Keratinocyte (primary cell): ENCODE results near the gene ACVR1. TPM values are rescaled to one million over a fixed set of nuclear protein-coding genes. Genes with fewer than 3 reads are reported as not detected.

Source experiments
- DNase-seq: peaks from one replicate; pipeline ENCODE4 v3.0.0-alpha.2; 2011; ENCODE audit warnings: low read depth, missing footprints, low spot score
- FAIRE-seq: peaks from 2 replicates; lab custom pipeline; 2011; peaks lifted over from hg19 to GRCh38; lab: Jason Lieb, UNC
- H2AFZ ChIP-seq: 2 replicates; pipeline ENCODE4 v1.6.0; 2012; ENCODE audit warnings: low read length, control low read depth, inconsistent platforms; ENCODE audit not compliant: control insufficient read depth
- H3K27ac ChIP-seq: 2 replicates; pipeline ENCODE4 v1.5.1; 2011; ENCODE audit warnings: low read length; ENCODE audit not compliant: control insufficient read depth, insufficient read depth
- H3K27me3 ChIP-seq: 3 replicates; pipeline ENCODE4 v1.6.0; 2011; ENCODE audit warnings: low read length; ENCODE audit not compliant: control insufficient read depth, insufficient read depth; ENCODE audit errors: extremely low read depth
- H3K36me3 ChIP-seq, 2 experiments: 2 replicates in 1 of 2; 3 replicates in 1 of 2; pipeline ENCODE4 v1.5.1; 2011; ENCODE audit warnings: low read length in 2 of 2, mild to moderate bottlenecking in 1 of 2; ENCODE audit not compliant: control insufficient read depth in 2 of 2, insufficient read depth in 2 of 2; ENCODE audit errors: extremely low read depth in 1 of 2
- H3K4me1 ChIP-seq: 3 replicates; pipeline ENCODE4 v1.5.1; 2011; ENCODE audit warnings: low read length; ENCODE audit not compliant: control insufficient read depth, insufficient read depth; ENCODE audit errors: extremely low read depth
- H3K4me2 ChIP-seq: 3 replicates; pipeline ENCODE4 v1.6.0; 2011; ENCODE audit warnings: low read depth, low read length; ENCODE audit not compliant: control insufficient read depth, insufficient read depth; ENCODE audit errors: extremely low read depth
- H3K4me3 ChIP-seq, 3 experiments: fragments of 200-600 bp in 1 of 3; sonication (generic) in 1 of 3; 2 replicates in 2 of 3; 3 replicates in 1 of 3; pipeline ENCODE4 v1.5.1; 2011 to 2016; ENCODE audit warnings: low read length in 3 of 3, mild to moderate bottlenecking in 3 of 3, control low read depth in 2 of 3, inconsistent platforms in 1 of 3, low read depth in 1 of 3, mixed read lengths in 1 of 3, mixed run types in 1 of 3, moderate library complexity in 1 of 3; ENCODE audit not compliant: control insufficient read depth in 2 of 3, insufficient read depth in 2 of 3; ENCODE audit errors: extremely low read depth in 1 of 3
- H3K79me2 ChIP-seq: 2 replicates; pipeline ENCODE4 v1.6.0; 2012; ENCODE audit warnings: low read length; ENCODE audit not compliant: control insufficient read depth, insufficient read depth
- H3K9ac ChIP-seq: 3 replicates; pipeline ENCODE4 v1.6.0; 2011; ENCODE audit warnings: low read length; ENCODE audit not compliant: control insufficient read depth, insufficient read depth; ENCODE audit errors: extremely low read depth
- H3K9me1 ChIP-seq: 3 replicates; pipeline ENCODE4 v1.6.0; 2011; ENCODE audit warnings: low read length; ENCODE audit not compliant: control insufficient read depth, insufficient read depth; ENCODE audit errors: extremely low read depth
- H3K9me3 ChIP-seq: 2 replicates; pipeline ENCODE4 v1.5.1; 2012; ENCODE audit warnings: low read depth, low read length; ENCODE audit not compliant: control insufficient read depth
- H4K20me1 ChIP-seq: 3 replicates; pipeline ENCODE4 v1.6.0; 2011; ENCODE audit warnings: low read length; ENCODE audit not compliant: control insufficient read depth, insufficient read depth; ENCODE audit errors: extremely low read depth
- EZH2 ChIP-seq: IDR thresholded peaks from one replicate; pipeline ENCODE4 v1.6.1; 2012; ENCODE audit warnings: inconsistent platforms, mild to moderate bottlenecking, low read length, moderate library complexity
- dilution Hi-C: fragments of 300-500 bp; cut with MboI; formaldehyde crosslinking; loops from one replicate; pipeline ENCODE4 v1.7.0; 2020; ENCODE audit warnings: low sequenced_read_pairs; ENCODE audit not compliant: extremely low pct_ligation_motif_present
- polyA plus RNA-seq, 5 experiments: library from polyadenylated mRNA; depleted of rRNA in 3 of 5; stranded (reverse) in 3 of 5; stranded (forward) in 1 of 5; unstranded in 1 of 5; fragments of >200 nt; gene quantifications; 1 replicate in 1 of 5; 2 replicates in 3 of 5; 3 replicates in 1 of 5; pipeline versions ENCODE4 v1.2.1 to v1.2.3, GENCODE V29; 2011 to 2012; ENCODE audit warnings: missing spikeins in 2 of 5, low read depth in 1 of 5, low replicate concordance in 1 of 5
- TF ChIP-seq, protein P1 (sequence below), 3 experiments: IDR thresholded peaks in 1 of 3; conservative IDR thresholded peaks in 1 of 3; optimal IDR thresholded peaks in 1 of 3; 2 replicates in 2 of 3; 3 replicates in 1 of 3; pipeline versions ENCODE3 to v1.5.1; 2011; ENCODE audit warnings: low read length in 3 of 3, mild to moderate bottlenecking in 3 of 3, moderate library complexity in 2 of 3, control low read depth in 1 of 3, inconsistent platforms in 1 of 3; ENCODE audit not compliant: insufficient read depth in 2 of 3; ENCODE audit errors: extremely low read depth in 1 of 3

ACVR1 gene
- polyA plus RNA-seq, 1 donor (not counting 4 experiments of a cell fraction or from before 2014, with no cell fraction given), result 30.8 TPM

DNA sequence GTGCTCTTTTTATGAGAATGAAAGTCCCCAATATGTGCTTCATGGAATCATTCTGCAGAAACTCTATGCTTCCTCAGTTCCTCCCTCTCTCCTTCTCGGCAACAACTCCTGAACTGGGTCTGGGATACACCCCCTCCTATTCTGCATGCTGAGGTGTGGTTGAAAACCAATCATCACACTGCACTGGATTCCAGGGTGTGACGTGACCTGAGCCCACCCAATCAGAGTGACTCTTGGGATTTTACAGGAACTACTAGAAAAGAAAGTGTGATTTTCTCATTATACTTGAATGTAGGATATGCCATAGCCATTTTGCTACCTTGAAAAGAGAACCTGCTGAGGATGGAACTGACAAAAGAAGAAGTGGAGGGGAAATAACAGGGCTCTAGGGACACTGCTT lies 36.3 kb downstream of the ACVR1 start:
- Histone ChIP-seq H3K9me3 (no peaks in the 10 kb centered on the region), H3K36me3 (peaks cover 4 to 5% of the 10 kb centered on the region in 2 experiments), H3K9me1 (peaks cover 6% of the 10 kb centered on the region), H3K9ac (no peak overlapping the region), H3K27me3 (no peaks in the 10 kb centered on the region), H3K79me2 (peaks cover 32% of the 10 kb centered on the region), H3K4me3 (no peak overlapping the region), H2AFZ (no peak overlapping the region), H4K20me1 (no peaks in the 10 kb centered on the region), H3K4me1 (peaks cover 20% of the 10 kb centered on the region), H3K27ac (no peak overlapping the region), H3K4me2 (no peak overlapping the region)
- DNase-seq (no peak), FAIRE-seq (no peak)
- dilution Hi-C loops, result no loop called here
- TF ChIP-seq, protein P1, sequence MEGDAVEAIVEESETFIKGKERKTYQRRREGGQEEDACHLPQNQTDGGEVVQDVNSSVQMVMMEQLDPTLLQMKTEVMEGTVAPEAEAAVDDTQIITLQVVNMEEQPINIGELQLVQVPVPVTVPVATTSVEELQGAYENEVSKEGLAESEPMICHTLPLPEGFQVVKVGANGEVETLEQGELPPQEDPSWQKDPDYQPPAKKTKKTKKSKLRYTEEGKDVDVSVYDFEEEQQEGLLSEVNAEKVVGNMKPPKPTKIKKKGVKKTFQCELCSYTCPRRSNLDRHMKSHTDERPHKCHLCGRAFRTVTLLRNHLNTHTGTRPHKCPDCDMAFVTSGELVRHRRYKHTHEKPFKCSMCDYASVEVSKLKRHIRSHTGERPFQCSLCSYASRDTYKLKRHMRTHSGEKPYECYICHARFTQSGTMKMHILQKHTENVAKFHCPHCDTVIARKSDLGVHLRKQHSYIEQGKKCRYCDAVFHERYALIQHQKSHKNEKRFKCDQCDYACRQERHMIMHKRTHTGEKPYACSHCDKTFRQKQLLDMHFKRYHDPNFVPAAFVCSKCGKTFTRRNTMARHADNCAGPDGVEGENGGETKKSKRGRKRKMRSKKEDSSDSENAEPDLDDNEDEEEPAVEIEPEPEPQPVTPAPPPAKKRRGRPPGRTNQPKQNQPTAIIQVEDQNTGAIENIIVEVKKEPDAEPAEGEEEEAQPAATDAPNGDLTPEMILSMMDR (optimal IDR thresholded peaks at IDR 0.05 in 1 of 3, IDR thresholded peaks at IDR 0.05 in 1 of 3, conservative IDR thresholded peaks at IDR 0.05 in 1 of 3; ENCODE audit: extremely low read depth in 1 of 3, insufficient read depth in 2 of 3, low read length in 3 of 3), result no peak
- TF ChIP-seq EZH2, result no peak

DNA sequence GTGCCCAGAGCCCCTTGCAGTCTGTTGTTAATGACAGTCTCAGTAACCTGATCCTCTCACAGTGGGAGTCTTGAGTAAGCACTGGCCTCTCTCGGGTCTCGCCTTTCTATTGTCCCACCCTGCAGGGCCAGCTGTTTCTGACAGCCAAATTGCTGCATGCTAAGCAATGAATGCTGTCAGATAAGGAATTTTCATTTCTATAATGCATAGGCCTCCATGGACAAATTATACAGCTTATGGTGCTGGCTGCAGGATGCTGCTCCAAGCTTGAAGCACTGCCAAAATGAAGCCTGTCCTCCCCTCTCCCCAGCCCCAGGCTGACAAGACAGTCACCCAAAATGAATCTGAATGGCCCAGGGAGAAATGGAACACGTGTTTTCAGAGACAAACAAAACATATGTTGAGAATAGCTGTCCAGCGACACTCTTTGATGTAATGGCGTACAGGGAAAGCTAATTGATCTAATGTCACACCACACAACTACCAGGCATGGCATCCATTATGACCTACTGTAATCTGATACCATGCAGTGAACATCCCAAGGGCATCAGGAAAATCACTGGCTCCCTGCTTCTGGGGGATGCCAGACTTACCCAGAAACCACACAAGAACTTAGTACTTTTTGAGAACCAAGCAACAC lies 36.8 kb downstream of the ACVR1 start:
- Histone ChIP-seq H3K4me3 (no peak overlapping the region), H4K20me1 (no peaks in the 10 kb centered on the region), H3K27me3 (no peaks in the 10 kb centered on the region), H3K27ac (peak overlapping the region; percentile 65), H3K4me1 (peaks cover 20% of the 10 kb centered on the region), H3K79me2 (peaks cover 32% of the 10 kb centered on the region), H3K36me3 (peaks cover 4 to 5% of the 10 kb centered on the region in 2 experiments), H3K9ac (no peak overlapping the region), H3K4me2 (peak overlapping the region; percentile 7), H2AFZ (no peak overlapping the region), H3K9me3 (no peaks in the 10 kb centered on the region), H3K9me1 (peaks cover 6% of the 10 kb centered on the region)
- FAIRE-seq, result no peak
- DNase-seq, result no peak
- dilution Hi-C loops, result no loop called here
- TF ChIP-seq, protein P1 (optimal IDR thresholded peaks at IDR 0.05 in 1 of 3, IDR thresholded peaks at IDR 0.05 in 1 of 3, conservative IDR thresholded peaks at IDR 0.05 in 1 of 3; ENCODE audit: extremely low read depth in 1 of 3, insufficient read depth in 2 of 3, low read length in 3 of 3), result no peak
- no peak for TF ChIP-seq EZH2
